ENCODE data around the gene GNRHR.

GNRHR gene

GRCh38 chr4:67719953-67720617 lies 34.1 kb downstream of the GNRHR start:
- POLR2A ChIA-PET, result no interaction called here

DNA sequence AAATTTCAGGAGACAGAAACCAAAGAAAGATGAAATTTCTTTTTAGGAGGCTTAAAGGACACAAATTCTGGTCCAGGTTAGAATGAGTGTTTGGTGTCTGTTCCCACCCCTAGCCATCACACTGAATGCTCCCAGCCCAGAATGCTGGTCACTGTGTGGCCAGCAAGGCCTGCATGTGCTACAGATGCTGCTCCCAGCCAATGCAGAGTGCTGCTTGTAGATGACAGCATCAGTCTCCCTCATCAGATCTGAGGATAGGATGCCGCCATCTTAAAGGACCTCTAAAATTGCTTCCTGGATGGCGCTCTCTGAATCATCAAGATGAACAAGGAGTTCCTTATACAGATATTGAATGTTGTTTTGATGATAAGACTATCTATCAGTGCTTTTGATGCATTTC lies 35.3 kb downstream of the GNRHR start:
- POLR2A ChIA-PET, result no interaction called here

More at GRCh38 chr4:67719953-67720617, 34.1 kb downstream of the GNRHR start:
- TF ChIP-seq TARDBP (IDR thresholded peaks at IDR 0.05) (no peak), PKNOX1 (IDR thresholded peaks at IDR 0.05) (no peak), HDGF (IDR thresholded peaks at IDR 0.05; ENCODE audit: borderline replicate concordance) (no peak), ELF4 (IDR thresholded peaks at IDR 0.05) (no peak), SUZ12 (IDR thresholded peaks at IDR 0.05) (no peak), NFRKB (IDR thresholded peaks at IDR 0.05) (no peak), CTBP1 (IDR thresholded peaks at IDR 0.05; ENCODE audit: borderline replicate concordance) (no peak), FOXM1 (IDR thresholded peaks at IDR 0.05; ENCODE audit: borderline replicate concordance) (no peak)
- CTCF ChIA-PET, result no interaction called here
- DNase-seq (ENCODE audit: extremely low spot score), result no peak

GRCh38 chr4:67717586-67717985 lies 36.6 kb downstream of the GNRHR start:
- no peak for DNase-seq (ENCODE audit: extremely low spot score)
- TF ChIP-seq SUZ12 (IDR thresholded peaks at IDR 0.05), result no peak
- TF ChIP-seq SP1 (IDR thresholded peaks at IDR 0.05), result no peak
- TF ChIP-seq ZNF384 (IDR thresholded peaks at IDR 0.05), result no peak
- no peak for TF ChIP-seq LEF1 (IDR thresholded peaks at IDR 0.05; ENCODE audit: borderline replicate concordance)
- TF ChIP-seq FOXK2 (IDR thresholded peaks at IDR 0.05), result no peak
- no peak for TF ChIP-seq HDGF (IDR thresholded peaks at IDR 0.05; ENCODE audit: borderline replicate concordance)
- TF ChIP-seq ELF4 (IDR thresholded peaks at IDR 0.05), result no peak
- no peak for TF ChIP-seq FOXA1 (IDR thresholded peaks at IDR 0.05)
- no peak for TF ChIP-seq PKNOX1 (IDR thresholded peaks at IDR 0.05)
- ChIA-PET CTCF (no interaction called here), POLR2A (no interaction called here)

More for the DNA sequence above, 35.3 kb downstream of the GNRHR start:
- TF ChIP-seq ZNF384 (IDR thresholded peaks at IDR 0.05), result no peak
- TF ChIP-seq ARNT (IDR thresholded peaks at IDR 0.05), result no peak
- no peak for TF ChIP-seq NFRKB (IDR thresholded peaks at IDR 0.05)
- no peak for TF ChIP-seq ELF4 (IDR thresholded peaks at IDR 0.05)
- TF ChIP-seq CTBP1 (IDR thresholded peaks at IDR 0.05; ENCODE audit: borderline replicate concordance), result no peak
- TF ChIP-seq BHLHE40 (IDR thresholded peaks at IDR 0.05; ENCODE audit: borderline replicate concordance), result no peak
- TF ChIP-seq FOXM1 (IDR thresholded peaks at IDR 0.05; ENCODE audit: borderline replicate concordance), result no peak
- TF ChIP-seq PKNOX1 (IDR thresholded peaks at IDR 0.05), result no peak
- TF ChIP-seq LEF1 (IDR thresholded peaks at IDR 0.05; ENCODE audit: borderline replicate concordance), result no peak
- TF ChIP-seq FOXA1 (IDR thresholded peaks at IDR 0.05), result no peak
- CTCF ChIA-PET, result no interaction called here
- DNase-seq (ENCODE audit: extremely low spot score), result no peak

GRCh38 chr4:67714955-67715354 lies 39.2 kb downstream of the GNRHR start:
- CTCF ChIA-PET, result no interaction called here
- POLR2A ChIA-PET, result interaction anchor here (3.3 kb wide), 1 partner anchor 14 kb away, joined by 12 read pairs; the partner anchor contains the start of gene UBA6
- TF ChIP-seq NFRKB (IDR thresholded peaks at IDR 0.05) (no peak), LEF1 (IDR thresholded peaks at IDR 0.05; ENCODE audit: borderline replicate concordance) (no peak), BHLHE40 (IDR thresholded peaks at IDR 0.05; ENCODE audit: borderline replicate concordance) (no peak), ZNF384 (IDR thresholded peaks at IDR 0.05) (no peak), PKNOX1 (IDR thresholded peaks at IDR 0.05) (no peak), SP1 (IDR thresholded peaks at IDR 0.05) (no peak), ARNT (IDR thresholded peaks at IDR 0.05) (no peak), FOXK2 (IDR thresholded peaks at IDR 0.05) (no peak), SUZ12 (IDR thresholded peaks at IDR 0.05) (no peak), TARDBP (IDR thresholded peaks at IDR 0.05) (no peak), CTBP1 (IDR thresholded peaks at IDR 0.05; ENCODE audit: borderline replicate concordance) (no peak), FOXA1 (IDR thresholded peaks at IDR 0.05) (no peak), ELF4 (IDR thresholded peaks at IDR 0.05) (no peak), FOXM1 (IDR thresholded peaks at IDR 0.05; ENCODE audit: borderline replicate concordance) (no peak)
- no peak for DNase-seq (ENCODE audit: extremely low spot score)

- TF ChIP-seq SUZ12 (IDR thresholded peaks at IDR 0.05), result no peak
- TF ChIP-seq CTBP1 (IDR thresholded peaks at IDR 0.05; ENCODE audit: borderline replicate concordance), result no peak
- TF ChIP-seq ELF4 (IDR thresholded peaks at IDR 0.05), result no peak
- no peak for TF ChIP-seq LEF1 (IDR thresholded peaks at IDR 0.05; ENCODE audit: borderline replicate concordance)
- TF ChIP-seq FOXM1 (IDR thresholded peaks at IDR 0.05; ENCODE audit: borderline replicate concordance), result no peak
- ChIA-PET CTCF (interaction anchor here (0.6 kb wide), 1 partner anchor 131 kb away, joined by 8 read pairs; no protein-coding TSS in a partner anchor), POLR2A (interaction anchor here (3.3 kb wide), 1 partner anchor 13 kb away, joined by 12 read pairs; the partner anchor contains the start of gene UBA6)
- no peak for DNase-seq (ENCODE audit: extremely low spot score)
Measured at GRCh38 chr4:67714248-67714583, 40.0 kb downstream of the GNRHR start.
